AG10803 (cell line): ENCODE results near the gene OAT.

ENCODE experiments used
- DNase-seq: peaks from one replicate; pipeline ENCODE4 v3.0.0; 2010; ENCODE audit warnings: low read depth
- H3K4me3 ChIP-seq: 2 replicates; pipeline ENCODE4 v1.5.1; 2011; ENCODE audit warnings: mild to moderate bottlenecking, low read length, control low read depth
- TF ChIP-seq, protein P1 (sequence below): conservative IDR thresholded peaks from 2 replicates; pipeline ENCODE4 v1.5.1; 2011; ENCODE audit warnings: mild to moderate bottlenecking, low read length, control low read depth, inconsistent platforms

Gene OAT

DNA sequence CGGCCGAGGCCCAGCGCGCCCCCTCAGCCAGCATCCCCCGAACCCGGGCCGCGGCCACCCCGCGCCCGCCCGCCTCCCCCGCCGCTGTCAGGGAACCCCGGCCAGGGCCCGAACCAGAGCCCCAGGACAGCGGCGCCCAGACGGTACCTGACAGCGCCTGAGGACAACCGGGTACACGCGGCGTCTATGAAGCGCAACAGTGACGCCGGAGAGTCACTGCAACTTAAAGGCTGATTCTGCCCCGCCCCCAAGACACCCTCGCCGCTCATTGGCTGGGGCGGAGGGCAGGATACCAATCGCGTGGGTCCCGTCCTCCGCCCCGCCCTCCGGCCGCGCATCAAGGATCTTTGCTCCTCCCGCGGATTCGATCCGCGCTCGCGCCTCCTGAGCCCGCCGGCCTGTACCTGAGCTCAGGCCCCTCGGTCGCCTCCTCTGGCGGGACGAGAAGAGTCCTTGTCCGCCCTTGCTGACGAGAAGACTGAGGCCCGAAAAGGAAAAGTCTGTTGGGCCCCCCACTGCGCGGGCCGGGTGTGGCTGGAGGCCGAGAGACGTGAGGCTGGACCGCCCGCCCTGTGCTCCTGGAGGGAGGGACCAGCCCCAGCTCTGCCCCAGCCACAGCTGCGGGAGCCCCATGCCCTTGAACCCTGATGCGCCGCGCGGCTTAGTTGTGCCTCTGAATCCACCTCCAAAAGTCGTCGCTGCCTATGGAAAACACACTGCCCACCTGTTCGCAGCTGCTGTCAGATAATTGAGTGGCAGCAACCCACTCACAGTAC, at the start of gene OAT:
Gene OAT, minus strand, starts transcription at position 198 of the 776 bp plus-strand sequence. CDS start 6,752 bp downstream, outside the sequence.
- peak within 1 kb of the TSS; percentile 76 for H3K4me3 ChIP-seq
- TF ChIP-seq, protein P1, sequence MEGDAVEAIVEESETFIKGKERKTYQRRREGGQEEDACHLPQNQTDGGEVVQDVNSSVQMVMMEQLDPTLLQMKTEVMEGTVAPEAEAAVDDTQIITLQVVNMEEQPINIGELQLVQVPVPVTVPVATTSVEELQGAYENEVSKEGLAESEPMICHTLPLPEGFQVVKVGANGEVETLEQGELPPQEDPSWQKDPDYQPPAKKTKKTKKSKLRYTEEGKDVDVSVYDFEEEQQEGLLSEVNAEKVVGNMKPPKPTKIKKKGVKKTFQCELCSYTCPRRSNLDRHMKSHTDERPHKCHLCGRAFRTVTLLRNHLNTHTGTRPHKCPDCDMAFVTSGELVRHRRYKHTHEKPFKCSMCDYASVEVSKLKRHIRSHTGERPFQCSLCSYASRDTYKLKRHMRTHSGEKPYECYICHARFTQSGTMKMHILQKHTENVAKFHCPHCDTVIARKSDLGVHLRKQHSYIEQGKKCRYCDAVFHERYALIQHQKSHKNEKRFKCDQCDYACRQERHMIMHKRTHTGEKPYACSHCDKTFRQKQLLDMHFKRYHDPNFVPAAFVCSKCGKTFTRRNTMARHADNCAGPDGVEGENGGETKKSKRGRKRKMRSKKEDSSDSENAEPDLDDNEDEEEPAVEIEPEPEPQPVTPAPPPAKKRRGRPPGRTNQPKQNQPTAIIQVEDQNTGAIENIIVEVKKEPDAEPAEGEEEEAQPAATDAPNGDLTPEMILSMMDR, result 0 out of 2 replicates have a peak, but pooled peaks have one; percentile 2
- peak; percentile 92 for DNase-seq

- no peak overlapping the region for H3K4me3 ChIP-seq
- DNase-seq, result no peak
- TF ChIP-seq, protein P1, result no peak
These were observed 48.4 kb upstream of the OAT start for GRCh38 chr10:124467165-124467564.

DNA sequence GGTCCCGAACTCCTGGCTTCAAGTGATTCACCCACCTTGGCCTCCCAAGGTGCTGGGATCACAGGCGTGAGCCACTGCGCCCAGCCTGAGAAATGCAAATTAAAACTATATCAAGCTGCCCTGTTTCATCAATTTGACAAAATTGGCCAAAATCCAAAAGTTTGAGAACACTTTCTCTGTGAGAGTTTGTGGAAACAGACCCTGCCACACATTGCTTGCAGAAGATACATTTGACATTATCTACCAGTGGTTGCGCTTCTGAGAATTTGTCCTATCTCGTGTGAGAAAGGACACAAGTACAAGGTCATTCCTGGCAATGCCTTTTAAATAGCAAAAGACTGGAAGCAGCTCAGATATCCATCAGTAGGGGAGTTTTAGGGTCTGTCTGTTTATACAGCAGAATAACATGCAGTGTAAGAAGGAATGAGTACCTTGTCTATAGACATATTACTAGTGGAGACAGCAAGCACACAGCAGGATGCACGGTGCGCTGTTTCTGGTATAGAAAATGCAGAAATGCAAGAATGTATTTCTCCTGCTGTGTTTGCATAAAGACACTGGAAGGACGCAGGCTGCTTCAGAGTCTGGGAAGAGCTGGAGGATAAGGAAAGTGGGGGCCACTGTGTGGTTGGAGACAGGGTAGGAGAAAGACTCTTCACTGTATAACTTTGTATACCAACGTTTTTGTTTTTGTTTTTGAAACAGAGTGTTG, 47.2 kb upstream of the OAT start:
- no peak for DNase-seq
- TF ChIP-seq, protein P1, result no peak
- H3K4me3 ChIP-seq, result no peak overlapping the region

GRCh38 chr10:124465003-124465776, 46.5 kb upstream of the OAT start:
- TF ChIP-seq, protein P1, result no peak
- H3K4me3 ChIP-seq, result no peak overlapping the region
- DNase-seq, result no peak

DNA sequence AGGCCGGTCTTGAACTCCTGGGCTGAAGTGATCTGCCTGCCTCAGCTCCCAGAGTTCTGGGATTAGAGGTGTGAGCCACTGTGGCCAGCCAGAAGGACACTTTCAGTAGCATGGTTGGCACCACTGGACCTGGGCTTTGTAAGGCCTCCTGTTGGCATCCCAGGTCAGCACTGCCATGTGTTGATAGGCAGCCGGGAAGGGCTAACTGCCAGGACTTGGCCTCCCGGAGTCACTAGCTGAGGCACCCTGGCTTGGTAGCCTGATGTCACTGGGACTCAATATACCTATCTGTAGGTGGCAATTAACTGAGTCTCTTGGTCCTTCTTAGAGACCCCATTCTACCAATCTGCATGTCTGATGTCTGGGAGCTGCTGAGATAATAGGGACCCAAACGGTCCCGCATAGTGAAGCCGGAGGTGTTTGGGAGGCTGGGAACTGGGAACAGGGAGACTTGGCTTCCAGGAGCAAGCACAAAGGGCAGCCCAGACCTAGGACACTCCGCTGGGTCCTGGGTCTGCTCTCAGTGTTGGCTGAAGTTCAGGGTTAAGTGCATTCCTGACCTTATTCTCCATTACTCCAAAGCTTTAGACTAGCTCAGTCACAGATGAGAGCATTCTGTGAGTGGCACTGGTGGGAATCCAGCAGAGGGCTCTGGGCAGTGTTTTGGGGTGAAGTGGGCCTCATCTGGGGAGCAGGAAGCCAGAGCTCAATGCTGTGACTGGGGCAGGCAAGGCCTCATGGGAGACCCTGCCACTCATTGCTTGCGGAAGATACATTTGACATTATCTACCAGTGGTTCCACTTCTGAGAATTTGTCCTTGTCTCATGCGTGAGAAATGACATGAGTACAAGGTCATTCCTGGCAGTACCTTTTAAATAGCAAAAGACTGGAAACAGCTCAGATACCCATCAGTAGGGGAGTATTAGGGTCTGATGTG, 45.6 kb upstream of the OAT start:
- no peak for DNase-seq
- H3K4me3 ChIP-seq, result no peak overlapping the region
- TF ChIP-seq, protein P1, result no peak

GRCh38 chr10:124462348-124462695, 43.6 kb upstream of the OAT start:
- no peak for DNase-seq
- TF ChIP-seq, protein P1, result no peak
- H3K4me3 ChIP-seq, result peak overlapping the region; percentile 86
